Fibroblast of lung (primary cell): ENCODE data around the gene ITGB3. TPM values are rescaled to one million over a fixed set of nuclear protein-coding genes. Genes with fewer than 3 reads are reported as not detected.

Source experiments
- DNase-seq, 2 donors: peaks; one replicate each; pipeline versions ENCODE4 v3.0.0 to v3.0.0-alpha.2; 2010; ENCODE audit warnings: low read depth in 2 of 2
- H2AFZ ChIP-seq: 2 replicates; pipeline ENCODE4 v1.5.1; 2012; ENCODE audit warnings: low read length, control low read depth, inconsistent platforms
- H3K27ac ChIP-seq: 2 replicates; pipeline ENCODE4 v1.5.1; 2011; ENCODE audit warnings: low read length, control low read depth; ENCODE audit not compliant: insufficient read depth
- H3K27me3 ChIP-seq: 2 replicates; pipeline ENCODE4 v1.5.1; 2011; ENCODE audit warnings: mild to moderate bottlenecking, low read length; ENCODE audit not compliant: control insufficient read depth, insufficient read depth
- H3K36me3 ChIP-seq: 2 replicates; pipeline ENCODE4 v1.5.1; 2011; ENCODE audit warnings: low read length; ENCODE audit not compliant: control insufficient read depth, insufficient read depth
- H3K4me1 ChIP-seq: 2 replicates; pipeline ENCODE4 v1.5.1; 2011; ENCODE audit warnings: low read length; ENCODE audit not compliant: control insufficient read depth, insufficient read depth; ENCODE audit errors: extremely low read depth
- H3K4me2 ChIP-seq: 2 replicates; pipeline ENCODE4 v1.5.1; 2011; ENCODE audit warnings: low read length, control low read depth; ENCODE audit not compliant: insufficient read depth; ENCODE audit errors: extremely low read depth
- H3K4me3 ChIP-seq, 4 experiments: fragments of 200-600 bp in 1 of 4; sonication (generic) in 1 of 4; replicated peaks in 1 of 4; 2 replicates each; pipeline ENCODE4 v1.5.1; 2011 to 2016; ENCODE audit warnings: low read length in 4 of 4, low read depth in 3 of 4, mild to moderate bottlenecking in 3 of 4, control low read depth in 2 of 4, inconsistent platforms in 1 of 4, mixed read lengths in 1 of 4; ENCODE audit not compliant: insufficient read depth in 1 of 4; ENCODE audit errors: control extremely low read depth in 1 of 4
- H3K79me2 ChIP-seq: 2 replicates; pipeline ENCODE4 v1.5.1; 2012; ENCODE audit warnings: mild to moderate bottlenecking, low read length, inconsistent platforms; ENCODE audit not compliant: control insufficient read depth, insufficient read depth
- H3K9ac ChIP-seq: 2 replicates; pipeline ENCODE4 v1.5.1; 2011; ENCODE audit warnings: mild to moderate bottlenecking, low read length, control low read depth; ENCODE audit not compliant: insufficient read depth
- H3K9me3 ChIP-seq: 2 replicates; pipeline ENCODE4 v1.5.1; 2012; ENCODE audit warnings: low read depth, low read length; ENCODE audit not compliant: control insufficient read depth, insufficient read depth
- H4K20me1 ChIP-seq: 2 replicates; pipeline ENCODE4 v1.5.1; 2011; ENCODE audit warnings: low read length; ENCODE audit not compliant: control insufficient read depth, insufficient read depth; ENCODE audit errors: extremely low read depth
- CTCF ChIP-seq, 2 donors: IDR thresholded peaks in 1 of 2; conservative IDR thresholded peaks in 1 of 2; 1 replicate in 1 of 2; 2 replicates in 1 of 2; pipeline ENCODE4 v1.5.1; 2011 to 2012; ENCODE audit warnings: low read length in 2 of 2, control low read depth in 1 of 2, inconsistent platforms in 1 of 2, low read depth in 1 of 2, mild to moderate bottlenecking in 1 of 2
- EZH2 ChIP-seq: IDR thresholded peaks from 2 replicates; pipeline ENCODE4 v1.5.1; 2012; ENCODE audit warnings: low read length, control low read depth, mild to moderate bottlenecking; ENCODE audit errors: missing control alignments
- polyA plus RNA-seq, 2 donors: library from polyadenylated mRNA; depleted of rRNA in 1 of 2; stranded (reverse) in 1 of 2; unstranded in 1 of 2; fragments of >200 nt; gene quantifications; 2 replicates each; pipeline ENCODE4 v1.2.1, GENCODE V29; 2011 to 2012; ENCODE audit warnings: missing spikeins in 1 of 2
- total RNA-seq: library from RNA; depleted of rRNA; stranded (reverse); fragments of >200 nt; gene quantifications from 2 replicates; pipeline ENCODE4 v1.2.1, GENCODE V29; 2014

ITGB3 gene
- total and polyA plus RNA-seq, 2 donors (not counting 1 experiment from before 2014, with no cell fraction given) = 22.0 to 23.3 TPM

- DNase-seq = no peak
- no peak overlapping the region for H2AFZ ChIP-seq
- H3K36me3 ChIP-seq = no peaks in the 10 kb centered on the region
- H3K79me2 ChIP-seq = no peaks in the 10 kb centered on the region
- no peaks in the 10 kb centered on the region for H3K9me3 ChIP-seq
- no peak overlapping the region for H3K9ac ChIP-seq
- H3K27ac ChIP-seq = no peak overlapping the region
- H3K27me3 ChIP-seq = no peaks in the 10 kb centered on the region
- no peak overlapping the region for H3K4me2 ChIP-seq
- no peak for TF ChIP-seq EZH2
- no peak for TF ChIP-seq CTCF (conservative IDR thresholded peaks at IDR 0.05 in 1 of 2, IDR thresholded peaks at IDR 0.05 in 1 of 2; ENCODE audit: low read depth in 1 of 2, low read length in 2 of 2)
- no peak overlapping the region for H3K4me3 ChIP-seq
- peaks cover 9% of the 10 kb centered on the region for H3K4me1 ChIP-seq
- no peaks in the 10 kb centered on the region for H4K20me1 ChIP-seq
These were observed 8.9 kb upstream of the ITGB3 start for GRCh38 chr17:47244697-47245096.

- DNase-seq = peak in 1 of 2 donors; percentile 53
- no peak overlapping the region for H3K27ac ChIP-seq
- H3K4me2 ChIP-seq = no peak overlapping the region
These were observed 7.5 kb upstream of the ITGB3 start for GRCh38 chr17:47246120-47246519.

GRCh38 chr17:47250855-47251254, 2.8 kb upstream of the ITGB3 start:
- Histone ChIP-seq H3K4me2 (no peak overlapping the region), H3K36me3 (no peaks in the 10 kb centered on the region), H3K4me3 (no peak overlapping the region), H3K27me3 (no peaks in the 10 kb centered on the region), H3K4me1 (no peaks in the 10 kb centered on the region), H3K9me3 (no peaks in the 10 kb centered on the region), H2AFZ (no peak overlapping the region), H4K20me1 (no peaks in the 10 kb centered on the region), H3K27ac (no peak overlapping the region), H3K79me2 (no peaks in the 10 kb centered on the region), H3K9ac (no peak overlapping the region)
- no peak for TF ChIP-seq CTCF (conservative IDR thresholded peaks at IDR 0.05 in 1 of 2, IDR thresholded peaks at IDR 0.05 in 1 of 2; ENCODE audit: low read depth in 1 of 2, low read length in 2 of 2)
- no peak for TF ChIP-seq EZH2
- no peak for DNase-seq

More at GRCh38 chr17:47246120-47246519, 7.5 kb upstream of the ITGB3 start:
- Histone ChIP-seq H3K36me3 (no peaks in the 10 kb centered on the region), H3K9ac (no peak overlapping the region), H3K4me3 (no peak overlapping the region), H3K9me3 (no peaks in the 10 kb centered on the region), H3K79me2 (no peaks in the 10 kb centered on the region), H4K20me1 (no peaks in the 10 kb centered on the region), H3K27me3 (no peaks in the 10 kb centered on the region), H3K4me1 (no peaks in the 10 kb centered on the region), H2AFZ (no peak overlapping the region)
- no peak for TF ChIP-seq EZH2
- TF ChIP-seq CTCF (conservative IDR thresholded peaks at IDR 0.05 in 1 of 2, IDR thresholded peaks at IDR 0.05 in 1 of 2; ENCODE audit: low read depth in 1 of 2, low read length in 2 of 2) = no peak
